ENCODE measurements around the gene MPPED1.

The MPPED1 gene, protein sequence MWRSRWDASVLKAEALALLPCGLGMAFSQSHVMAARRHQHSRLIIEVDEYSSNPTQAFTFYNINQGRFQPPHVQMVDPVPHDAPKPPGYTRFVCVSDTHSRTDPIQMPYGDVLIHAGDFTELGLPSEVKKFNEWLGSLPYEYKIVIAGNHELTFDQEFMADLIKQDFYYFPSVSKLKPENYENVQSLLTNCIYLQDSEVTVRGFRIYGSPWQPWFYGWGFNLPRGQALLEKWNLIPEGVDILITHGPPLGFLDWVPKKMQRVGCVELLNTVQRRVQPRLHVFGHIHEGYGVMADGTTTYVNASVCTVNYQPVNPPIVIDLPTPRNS

DNA sequence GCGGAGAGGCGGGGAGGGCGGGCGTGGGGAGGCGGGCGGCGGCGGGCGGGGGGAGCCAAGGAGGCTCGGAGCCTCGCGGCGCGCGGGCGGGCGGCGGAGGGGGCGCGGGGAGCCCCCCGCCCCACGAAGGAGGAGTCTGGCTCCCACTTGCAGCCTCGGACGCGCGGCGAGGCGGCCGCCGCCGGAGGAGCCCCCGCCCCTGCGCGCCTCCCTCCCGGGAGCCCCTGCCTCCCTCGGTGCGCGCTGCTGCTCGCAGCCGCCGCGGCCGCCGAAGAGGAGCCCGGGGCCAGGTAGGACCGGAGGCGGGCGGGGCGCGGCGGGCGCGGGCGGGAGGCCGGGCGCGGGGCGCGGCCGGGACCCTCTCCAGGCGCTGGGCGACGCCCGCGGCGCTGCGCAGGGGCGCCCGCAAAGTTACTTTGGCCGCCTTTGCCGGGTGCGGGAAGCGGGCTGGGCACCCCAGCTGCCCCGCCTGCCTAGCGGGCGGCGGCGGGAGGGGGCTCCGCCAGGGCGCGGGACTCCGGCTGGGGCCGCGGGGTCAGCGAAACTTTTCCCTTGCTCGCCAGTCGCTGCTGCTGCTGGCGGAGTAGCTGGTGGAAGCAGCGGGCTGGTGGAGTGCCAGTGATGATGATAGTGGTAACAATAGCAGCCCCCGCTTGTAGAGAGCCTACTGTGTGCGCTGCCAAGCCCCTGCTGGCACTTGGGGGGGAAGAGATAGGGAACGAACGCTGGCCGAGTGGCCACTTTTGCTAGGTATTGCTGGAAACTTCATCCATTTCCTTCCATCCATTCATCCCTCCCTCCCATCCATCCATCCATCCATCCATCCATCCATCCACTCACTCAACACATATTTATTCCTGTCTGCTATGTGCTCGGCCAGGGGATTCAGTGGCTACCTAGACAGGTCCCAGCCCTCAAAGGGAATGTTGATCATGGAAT lies at the start of gene MPPED1:
Gene MPPED1 (plus strand): TSS at position 146 of the 939 bp plus-strand sequence. CDS start 12,972 bp downstream, outside the sequence.
- H3K4me3 ChIP-seq (ENCODE audit: low read length): no peak within 1 kb of the TSS
- peaks cover 16% of the 10 kb centered on the region for H3K27me3 ChIP-seq (ENCODE audit: control insufficient read depth, insufficient read depth, low read length)
- H3K36me3 ChIP-seq (ENCODE audit: control insufficient read depth, insufficient read depth, low read length): no peaks in the 10 kb centered on the region
- no peak within 1 kb of the TSS for H3K9ac ChIP-seq (ENCODE audit: low read length)
- H3K27ac ChIP-seq (ENCODE audit: low read depth, low read length): no peak within 1 kb of the TSS
- no peaks in the 10 kb centered on the region for H3K4me1 ChIP-seq (ENCODE audit: control insufficient read depth, insufficient read depth, low read length)

DNA sequence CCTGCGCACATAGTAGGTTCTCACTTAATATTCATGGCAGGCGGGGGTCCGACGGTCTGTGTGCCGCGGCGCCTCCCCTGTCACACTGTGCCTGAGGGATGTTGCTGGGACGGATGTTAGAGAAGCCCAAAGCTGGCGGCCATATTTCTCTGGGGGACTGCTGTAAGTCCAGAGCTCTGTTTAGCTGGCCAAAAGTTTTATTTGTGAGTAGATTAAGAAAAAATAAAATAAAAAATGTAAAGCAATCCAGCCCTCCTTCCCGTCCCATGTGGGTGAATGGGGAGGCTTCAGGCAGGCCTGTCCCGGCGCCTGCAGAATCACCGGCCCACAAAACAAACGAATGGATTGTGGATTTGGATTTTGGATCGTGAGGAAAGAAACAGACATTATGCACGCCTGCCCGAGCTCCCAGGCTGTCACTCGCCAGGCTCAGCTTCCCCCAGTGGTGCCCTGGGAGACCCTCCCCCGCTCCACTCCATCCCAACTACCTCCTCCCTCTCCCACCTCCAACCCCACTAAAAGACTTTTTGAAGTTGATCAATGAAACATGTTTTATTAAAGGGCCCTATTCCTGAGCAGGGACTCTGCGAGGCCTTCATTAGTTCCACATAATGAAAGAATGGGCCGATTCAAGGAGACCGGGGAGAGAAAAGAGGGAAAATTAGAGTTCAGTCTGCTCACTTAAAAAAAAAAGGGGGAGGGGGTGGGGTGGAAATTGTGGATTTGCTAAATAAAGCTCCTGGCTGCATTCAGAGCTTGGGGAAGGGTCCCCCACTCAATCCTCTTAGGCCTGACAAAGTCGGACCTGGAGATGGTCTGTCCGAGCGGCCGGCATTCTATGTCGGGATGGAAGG lies 48.3 kb upstream of the MPPED1 start:
- Histone ChIP-seq H3K4me3 (ENCODE audit: low read length) (no peak overlapping the region), H3K27me3 (ENCODE audit: control insufficient read depth, insufficient read depth, low read length) (no peaks in the 10 kb centered on the region), H3K9ac (ENCODE audit: low read length) (no peak overlapping the region), H3K4me1 (ENCODE audit: control insufficient read depth, insufficient read depth, low read length) (no peaks in the 10 kb centered on the region), H3K36me3 (ENCODE audit: control insufficient read depth, insufficient read depth, low read length) (no peaks in the 10 kb centered on the region), H3K27ac (ENCODE audit: low read depth, low read length) (no peak overlapping the region)

DNA sequence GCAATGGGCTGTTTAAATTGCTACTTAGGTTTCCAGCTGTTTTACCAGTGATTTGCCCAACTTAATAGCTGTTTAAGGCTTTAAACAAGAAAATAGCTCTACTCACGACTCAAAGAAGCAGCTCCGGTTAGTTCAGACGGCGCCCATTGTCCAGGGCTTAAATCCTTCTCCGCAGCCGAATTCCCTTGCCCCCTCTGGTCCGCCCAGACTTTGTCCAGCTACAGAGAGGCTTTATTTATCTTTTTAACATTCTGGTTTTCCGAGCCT lies 47.7 kb upstream of the MPPED1 start:
- Histone ChIP-seq H3K27me3 (ENCODE audit: control insufficient read depth, insufficient read depth, low read length) (no peaks in the 10 kb centered on the region), H3K36me3 (ENCODE audit: control insufficient read depth, insufficient read depth, low read length) (no peaks in the 10 kb centered on the region), H3K9ac (ENCODE audit: low read length) (no peak overlapping the region), H3K27ac (ENCODE audit: low read depth, low read length) (no peak overlapping the region), H3K4me1 (ENCODE audit: control insufficient read depth, insufficient read depth, low read length) (no peaks in the 10 kb centered on the region), H3K4me3 (ENCODE audit: low read length) (no peak overlapping the region)

DNA sequence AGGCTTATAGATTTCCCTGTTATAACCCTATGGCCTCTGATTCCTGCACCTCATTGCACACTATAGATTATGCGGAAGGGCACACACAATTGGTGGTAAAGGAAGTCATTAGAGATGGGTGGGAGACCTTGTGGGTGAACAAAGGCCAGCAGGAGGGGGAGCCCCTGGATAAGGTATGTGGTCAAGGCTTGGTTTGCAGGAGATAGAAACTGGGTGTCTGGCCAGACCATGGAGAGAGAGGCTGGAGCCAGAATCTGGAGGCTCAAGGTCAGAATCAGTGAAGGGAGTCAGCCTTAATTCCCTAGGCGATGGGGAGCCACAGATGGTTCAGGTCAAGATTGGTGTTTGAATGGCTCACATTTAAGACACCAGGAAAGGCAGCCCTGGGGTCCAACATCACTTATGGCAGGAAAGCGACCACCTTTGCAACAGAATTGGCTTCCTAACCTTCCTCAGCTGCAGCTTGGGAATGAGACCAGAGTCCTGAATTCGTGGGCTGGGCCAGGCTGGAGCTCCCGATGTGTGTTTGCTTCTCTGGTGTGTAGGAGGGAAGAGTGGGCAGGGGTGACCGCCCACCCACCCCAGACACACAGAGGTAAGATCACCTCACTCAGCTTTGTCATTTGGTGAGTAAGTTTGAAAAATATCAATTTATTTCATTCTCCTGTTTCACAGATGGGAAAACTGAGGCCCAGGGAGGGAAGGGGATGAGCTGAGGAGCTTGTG lies 45.9 kb upstream of the MPPED1 start:
- H3K9ac ChIP-seq (ENCODE audit: low read length): no peak overlapping the region
- no peaks in the 10 kb centered on the region for H3K27me3 ChIP-seq (ENCODE audit: control insufficient read depth, insufficient read depth, low read length)
- H3K36me3 ChIP-seq (ENCODE audit: control insufficient read depth, insufficient read depth, low read length): no peaks in the 10 kb centered on the region
- no peaks in the 10 kb centered on the region for H3K4me1 ChIP-seq (ENCODE audit: control insufficient read depth, insufficient read depth, low read length)
- no peak overlapping the region for H3K27ac ChIP-seq (ENCODE audit: low read depth, low read length)
- H3K4me3 ChIP-seq (ENCODE audit: low read length): no peak overlapping the region

DNA sequence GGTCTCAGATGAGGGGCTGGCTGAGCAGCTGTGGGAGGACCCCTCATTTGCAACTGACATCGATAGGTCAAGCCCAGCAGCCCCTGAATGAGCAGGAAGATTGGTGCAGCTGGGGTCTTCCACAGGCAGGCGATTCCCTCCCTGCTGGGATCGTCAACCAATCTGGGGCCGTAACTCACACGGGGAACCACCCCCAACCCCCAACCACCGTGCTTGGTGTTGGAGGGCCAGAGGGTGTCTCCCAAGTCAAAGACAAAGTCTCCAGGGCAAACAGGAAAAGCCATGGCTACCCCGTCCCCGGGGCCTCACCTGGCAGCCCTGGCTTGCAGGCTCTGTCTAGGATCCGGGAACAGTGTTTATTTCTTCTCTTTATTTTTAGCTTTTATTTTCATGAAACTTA lies 41.8 kb upstream of the MPPED1 start:
- Histone ChIP-seq H3K4me3 (ENCODE audit: low read length) (no peak overlapping the region), H3K27me3 (ENCODE audit: control insufficient read depth, insufficient read depth, low read length) (no peaks in the 10 kb centered on the region)

DNA sequence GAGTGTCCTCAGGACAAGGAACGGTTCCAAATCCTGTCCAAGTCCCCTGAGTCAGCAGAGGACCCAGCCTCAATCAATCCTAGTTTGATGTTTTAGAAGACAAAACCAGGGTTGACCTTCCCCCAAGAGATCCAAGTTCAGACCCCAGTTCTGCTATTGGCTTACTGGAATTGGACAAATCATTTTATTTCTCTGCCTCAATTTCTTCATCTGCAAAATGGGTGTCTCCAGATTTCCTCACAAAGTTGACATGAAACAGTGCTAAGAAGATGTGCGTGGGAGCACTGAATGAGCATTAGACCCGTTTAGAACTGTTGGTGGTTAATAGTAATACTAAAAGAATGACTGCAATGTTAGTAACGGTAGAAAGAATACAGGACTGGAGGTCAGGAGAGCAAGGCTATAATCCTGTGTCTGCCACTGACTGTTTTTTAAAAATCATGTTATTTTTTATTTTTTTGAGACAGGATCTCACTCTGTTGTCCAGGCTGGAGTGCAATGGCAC lies 35.8 kb upstream of the MPPED1 start:
- Histone ChIP-seq H3K4me3 (ENCODE audit: low read length) (no peak overlapping the region), H3K4me1 (ENCODE audit: control insufficient read depth, insufficient read depth, low read length) (no peaks in the 10 kb centered on the region), H3K9ac (ENCODE audit: low read length) (no peak overlapping the region), H3K36me3 (ENCODE audit: control insufficient read depth, insufficient read depth, low read length) (no peaks in the 10 kb centered on the region), H3K27ac (ENCODE audit: low read depth, low read length) (no peak overlapping the region), H3K27me3 (ENCODE audit: control insufficient read depth, insufficient read depth, low read length) (peaks cover 2% of the 10 kb centered on the region)

More for the DNA sequence above, 41.8 kb upstream of the MPPED1 start:
- Histone ChIP-seq H3K27ac (ENCODE audit: low read depth, low read length) (no peak overlapping the region), H3K36me3 (ENCODE audit: control insufficient read depth, insufficient read depth, low read length) (no peaks in the 10 kb centered on the region), H3K4me1 (ENCODE audit: control insufficient read depth, insufficient read depth, low read length) (no peaks in the 10 kb centered on the region), H3K9ac (ENCODE audit: low read length) (no peak overlapping the region)

DNA sequence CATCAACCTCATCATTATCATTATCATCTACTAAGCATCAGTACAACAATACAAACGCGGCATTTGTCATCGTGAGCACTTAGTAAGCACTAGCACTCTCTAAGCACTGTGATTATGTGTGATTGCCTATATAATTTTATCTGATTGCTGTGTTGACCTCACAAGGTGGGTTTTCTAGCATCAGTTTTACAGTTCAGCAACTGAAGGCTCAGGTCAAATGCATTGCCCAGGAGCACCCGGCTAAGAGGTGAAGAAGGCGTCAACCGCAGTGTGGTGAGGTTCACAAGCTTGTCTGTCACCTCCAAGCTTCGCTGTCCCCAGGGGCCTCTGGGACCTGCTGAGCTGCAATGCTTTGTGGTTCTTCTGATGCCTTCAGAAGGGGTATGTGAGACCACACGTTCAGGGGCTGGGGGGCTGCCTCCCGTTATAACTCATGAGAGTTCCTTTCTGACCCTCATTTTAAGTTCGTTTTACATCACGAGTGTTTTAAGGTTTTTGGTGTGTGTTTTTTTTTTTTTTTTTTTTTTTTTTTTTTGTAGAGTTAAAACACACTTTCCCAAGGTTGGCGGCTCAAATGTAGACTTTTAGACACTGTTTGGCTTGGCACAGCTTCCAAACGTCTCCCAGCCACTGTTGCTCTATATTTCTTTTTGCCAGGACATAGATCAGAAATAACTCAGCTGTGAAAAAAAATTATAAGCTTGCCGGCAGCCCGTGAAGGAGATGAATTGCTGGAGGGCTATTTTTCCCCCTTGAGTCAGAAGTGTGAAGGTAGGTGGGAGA lies 34.9 kb upstream of the MPPED1 start:
- no peak overlapping the region for H3K27ac ChIP-seq (ENCODE audit: low read depth, low read length)
- no peak overlapping the region for H3K4me3 ChIP-seq (ENCODE audit: low read length)
- H3K36me3 ChIP-seq (ENCODE audit: control insufficient read depth, insufficient read depth, low read length): no peaks in the 10 kb centered on the region
- H3K9ac ChIP-seq (ENCODE audit: low read length): no peak overlapping the region
- no peaks in the 10 kb centered on the region for H3K4me1 ChIP-seq (ENCODE audit: control insufficient read depth, insufficient read depth, low read length)
- H3K27me3 ChIP-seq (ENCODE audit: control insufficient read depth, insufficient read depth, low read length): peaks cover 2% of the 10 kb centered on the region

DNA sequence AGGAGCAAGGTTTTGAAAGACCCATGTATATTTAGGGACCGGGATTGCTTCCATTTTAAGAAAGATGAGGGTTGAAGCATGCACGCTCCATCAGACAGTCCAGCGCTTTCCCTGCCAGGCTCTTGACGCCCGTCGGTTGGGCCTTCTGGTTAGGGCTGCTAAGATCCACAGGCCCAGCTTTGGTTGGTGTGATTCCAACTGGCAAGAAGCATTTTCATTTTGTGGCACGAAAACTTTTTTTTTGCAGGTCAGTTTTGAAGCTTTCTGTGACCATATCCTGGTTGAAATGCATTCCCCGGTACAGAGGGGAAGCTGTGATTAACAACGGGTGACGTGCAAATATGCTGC lies 34.3 kb upstream of the MPPED1 start:
- Histone ChIP-seq H3K27me3 (ENCODE audit: control insufficient read depth, insufficient read depth, low read length) (peaks cover 2% of the 10 kb centered on the region), H3K27ac (ENCODE audit: low read depth, low read length) (no peak overlapping the region)

DNA sequence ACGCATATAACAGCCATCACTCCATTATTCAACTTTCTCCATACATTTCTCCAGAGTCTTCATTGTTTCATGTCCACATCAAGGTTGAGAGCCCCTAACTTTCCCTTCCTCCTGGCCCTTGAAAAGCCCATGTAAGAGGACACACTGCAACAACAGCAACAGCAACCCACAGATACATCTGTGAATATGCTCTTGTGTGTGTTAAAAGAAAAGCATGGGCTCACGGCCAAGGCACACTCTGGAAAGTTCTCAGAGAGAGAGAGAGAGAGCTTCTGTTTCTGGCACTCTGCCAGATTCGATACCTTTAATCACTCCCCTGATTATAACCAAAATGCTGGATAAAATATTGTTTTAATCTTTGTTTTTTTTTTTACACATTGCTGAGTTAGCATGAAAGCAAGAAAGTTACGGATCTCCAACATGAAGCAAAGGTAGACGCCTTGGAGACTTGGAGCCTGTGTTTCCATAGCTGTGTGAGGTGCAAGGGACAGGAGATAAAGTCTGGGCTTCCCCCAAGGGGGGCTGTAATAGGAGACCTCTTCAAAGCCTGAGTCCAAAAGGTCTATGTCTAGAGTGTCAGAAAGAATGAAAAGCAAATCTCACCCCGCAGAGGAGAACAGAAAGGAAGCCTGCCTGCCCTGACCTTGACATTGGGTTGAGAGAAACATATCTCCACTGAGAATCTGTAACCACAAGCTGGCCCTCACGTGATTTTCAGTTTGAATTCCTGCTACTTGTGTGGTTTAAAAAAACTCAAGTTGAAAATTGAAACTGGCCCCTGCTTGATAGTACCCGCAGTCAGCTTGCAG lies 33.7 kb upstream of the MPPED1 start:
- H3K27me3 ChIP-seq (ENCODE audit: control insufficient read depth, insufficient read depth, low read length): peaks cover 2% of the 10 kb centered on the region
- no peaks in the 10 kb centered on the region for H3K4me1 ChIP-seq (ENCODE audit: control insufficient read depth, insufficient read depth, low read length)
- H3K27ac ChIP-seq (ENCODE audit: low read depth, low read length): no peak overlapping the region
- H3K36me3 ChIP-seq (ENCODE audit: control insufficient read depth, insufficient read depth, low read length): no peaks in the 10 kb centered on the region
- no peak overlapping the region for H3K4me3 ChIP-seq (ENCODE audit: low read length)
- H3K9ac ChIP-seq (ENCODE audit: low read length): no peak overlapping the region

More for the DNA sequence above, 34.3 kb upstream of the MPPED1 start:
- Histone ChIP-seq H3K4me1 (ENCODE audit: control insufficient read depth, insufficient read depth, low read length) (no peaks in the 10 kb centered on the region), H3K9ac (ENCODE audit: low read length) (no peak overlapping the region), H3K36me3 (ENCODE audit: control insufficient read depth, insufficient read depth, low read length) (no peaks in the 10 kb centered on the region), H3K4me3 (ENCODE audit: low read length) (no peak overlapping the region)

DNA sequence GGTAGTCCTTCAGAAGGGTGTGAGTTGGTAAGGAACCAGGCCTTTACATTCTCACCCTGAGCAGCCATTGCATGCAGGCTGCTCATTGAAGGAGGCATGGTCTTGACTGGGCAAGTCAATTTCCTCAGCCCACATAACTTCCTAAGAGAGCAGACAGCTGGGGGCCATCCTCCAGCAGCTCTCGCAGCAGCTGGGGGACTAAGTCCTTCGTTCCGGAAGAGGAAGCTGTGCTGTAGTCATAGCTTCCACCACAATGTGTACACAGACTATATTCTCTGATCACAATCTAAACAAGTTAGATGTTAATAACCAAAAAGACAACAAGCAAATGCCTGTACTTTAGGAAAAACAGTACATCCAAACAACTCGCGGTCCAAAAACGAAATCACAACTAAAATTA lies 30.1 kb upstream of the MPPED1 start:
- Histone ChIP-seq H3K9ac (ENCODE audit: low read length) (no peak overlapping the region), H3K27ac (ENCODE audit: low read depth, low read length) (no peak overlapping the region), H3K27me3 (ENCODE audit: control insufficient read depth, insufficient read depth, low read length) (peaks cover 2% of the 10 kb centered on the region), H3K36me3 (ENCODE audit: control insufficient read depth, insufficient read depth, low read length) (no peaks in the 10 kb centered on the region), H3K4me3 (ENCODE audit: low read length) (no peak overlapping the region), H3K4me1 (ENCODE audit: control insufficient read depth, insufficient read depth, low read length) (no peaks in the 10 kb centered on the region)

DNA sequence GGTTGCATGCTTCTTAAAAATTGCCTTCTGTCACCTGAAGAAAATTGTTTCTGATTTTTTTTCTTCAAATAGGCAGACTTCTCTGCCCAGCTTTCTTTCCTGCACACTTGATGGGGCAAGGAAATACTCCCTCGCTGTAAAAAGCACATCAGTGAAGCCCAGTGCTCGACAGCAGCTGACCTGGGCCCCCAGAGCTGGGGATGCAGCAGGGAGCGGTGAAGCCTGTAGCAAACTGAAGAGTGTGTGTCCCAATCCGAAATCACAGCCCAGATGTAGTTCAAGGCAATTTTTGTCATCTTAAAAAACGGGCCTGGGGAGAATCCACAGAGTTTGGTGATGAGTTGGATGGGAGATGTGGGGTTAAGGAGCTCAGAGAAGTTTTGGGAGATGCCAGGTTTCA lies 27.0 kb upstream of the MPPED1 start:
- no peaks in the 10 kb centered on the region for H3K4me1 ChIP-seq (ENCODE audit: control insufficient read depth, insufficient read depth, low read length)
- H3K27me3 ChIP-seq (ENCODE audit: control insufficient read depth, insufficient read depth, low read length): no peaks in the 10 kb centered on the region
- no peak overlapping the region for H3K9ac ChIP-seq (ENCODE audit: low read length)
- no peak overlapping the region for H3K4me3 ChIP-seq (ENCODE audit: low read length)
- H3K36me3 ChIP-seq (ENCODE audit: control insufficient read depth, insufficient read depth, low read length): no peaks in the 10 kb centered on the region
- no peak overlapping the region for H3K27ac ChIP-seq (ENCODE audit: low read depth, low read length)

All from rectal smooth muscle tissue (tissue), 1 donor.